Smooth muscle cell (in vitro differentiated cells): ENCODE measurements around the gene EHBP1. TPM values are rescaled to one million over a fixed set of nuclear protein-coding genes. Genes with fewer than 3 reads are reported as not detected.

Source experiments
- DNase-seq: peaks from one replicate; lab custom pipeline; 2025; ENCODE audit not compliant: unreplicated experiment; lab: John Stamatoyannopoulos, UW
- H2AFZ ChIP-seq: fragments of 200-600 bp; sonication (generic); 2 replicates; pipeline ENCODE4 v1.6.0; 2016; ENCODE audit warnings: antibody characterized with exemption, low read depth, mild to moderate bottlenecking
- H3F3A ChIP-seq: fragments of 200-600 bp; sonication (generic); 2 replicates; pipeline ENCODE4 v1.6.0; 2017; ENCODE audit warnings: antibody characterized with exemption, low read depth
- H3K27ac ChIP-seq: fragments of 200-600 bp; sonication (generic); 2 replicates; pipeline ENCODE4 v1.5.1; 2016; ENCODE audit warnings: low read depth, mild to moderate bottlenecking
- H3K27me3 ChIP-seq: fragments of 200-600 bp; sonication (generic); 2 replicates; pipeline ENCODE4 v1.6.1; 2016; ENCODE audit warnings: low read depth, mild to moderate bottlenecking
- H3K36me3 ChIP-seq: fragments of 200-600 bp; sonication (generic); 2 replicates; pipeline ENCODE4 v1.5.1; 2016; ENCODE audit warnings: low read depth
- H3K4me1 ChIP-seq: fragments of 200-600 bp; sonication (generic); 2 replicates; pipeline ENCODE4 v1.5.1; 2016; ENCODE audit warnings: low read depth
- H3K4me2 ChIP-seq: fragments of 200-600 bp; sonication (generic); 2 replicates; pipeline ENCODE4 v1.6.0; 2016; ENCODE audit warnings: mild to moderate bottlenecking
- H3K4me3 ChIP-seq: fragments of 200-600 bp; sonication (generic); 2 replicates; pipeline ENCODE4 v1.5.1; 2016; ENCODE audit warnings: mild to moderate bottlenecking
- H3K79me2 ChIP-seq: fragments of 200-600 bp; sonication (generic); 2 replicates; pipeline ENCODE4 v1.6.0; 2016; ENCODE audit warnings: low read depth, mild to moderate bottlenecking
- H3K9ac ChIP-seq: fragments of 200-600 bp; sonication (generic); 2 replicates; pipeline ENCODE4 v1.6.0; 2016; ENCODE audit warnings: low read depth
- H3K9me3 ChIP-seq: fragments of 200-600 bp; sonication (generic); replicated peaks from 2 replicates; pipeline ENCODE4 v1.5.1; 2016; ENCODE audit warnings: low read depth
- H4K20me1 ChIP-seq: fragments of 200-600 bp; sonication (generic); 2 replicates; pipeline ENCODE4 v1.6.0; 2016; ENCODE audit warnings: low read depth
- WGBS: methylation state at CpG from one replicate; pipeline ENCODE4 v1.1.7; 2016; ENCODE audit warnings: low lambda C conversion rate; 5-methylcytosine and 5-hydroxymethylcytosine counted together
- polyA plus RNA-seq: library from polyadenylated mRNA; unstranded; fragments of >200 nt; fragmentation: Nextera tagmentation; extraction: Ambion mirVana; gene quantifications from 2 replicates; pipeline ENCODE4 v1.2.1, GENCODE V29; 2016
- total RNA-seq: library from RNA; depleted of rRNA; stranded (reverse); fragments of >200 nt; gene quantifications from 2 replicates; pipeline ENCODE4 v1.2.3, GENCODE V29; 2014
- TF ChIP-seq, protein P1 (sequence below): fragments of 200-600 bp; sonication (generic); IDR thresholded peaks from 2 replicates; pipeline ENCODE4 v1.5.1; 2017; ENCODE audit warnings: borderline replicate concordance, mild to moderate bottlenecking, antibody characterized with exemption; ENCODE audit not compliant: insufficient read depth, poor library complexity, severe bottlenecking

EHBP1 gene
- total and polyA plus RNA-seq, 2 experiments from 2014 or later: 9.3 to 45.9 TPM

DNA sequence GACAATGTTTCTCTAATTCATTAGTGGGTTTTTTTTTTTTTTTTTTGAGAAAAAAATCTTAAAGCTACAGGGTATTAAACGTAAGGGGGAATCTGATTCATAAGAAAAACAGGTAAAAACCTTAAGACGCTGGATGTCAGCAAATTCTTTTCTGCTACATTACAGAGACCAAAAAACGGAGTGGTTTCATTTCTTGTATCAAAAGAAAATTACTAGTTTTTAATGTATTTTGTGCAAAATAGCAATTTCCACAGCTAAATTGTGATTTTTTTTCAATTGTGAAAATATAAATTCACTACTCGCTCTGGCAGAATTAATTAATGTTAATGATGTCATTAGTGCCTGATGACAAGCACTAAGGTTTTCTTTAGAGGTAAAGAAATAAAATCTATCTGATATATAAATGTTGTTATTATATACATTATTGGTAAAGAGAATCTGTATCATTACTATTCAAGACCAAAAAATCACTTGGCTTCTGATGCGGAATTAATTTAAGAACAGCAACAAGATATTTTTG is 355.0 kb downstream of the EHBP1 start:
- H3K4me3 ChIP-seq: no peak overlapping the region
- DNase-seq: no peak
- no peaks in the 10 kb centered on the region for H3K9me3 ChIP-seq
- H3K4me2 ChIP-seq: no peak overlapping the region
- no peaks in the 10 kb centered on the region for H3K36me3 ChIP-seq
- no peak overlapping the region for H3K9ac ChIP-seq
- peaks cover 9% of the 10 kb centered on the region for H4K20me1 ChIP-seq
- H3K27ac ChIP-seq: no peak overlapping the region
- peaks cover 100% of the 10 kb centered on the region for H3K27me3 ChIP-seq
- TF ChIP-seq, protein P1, sequence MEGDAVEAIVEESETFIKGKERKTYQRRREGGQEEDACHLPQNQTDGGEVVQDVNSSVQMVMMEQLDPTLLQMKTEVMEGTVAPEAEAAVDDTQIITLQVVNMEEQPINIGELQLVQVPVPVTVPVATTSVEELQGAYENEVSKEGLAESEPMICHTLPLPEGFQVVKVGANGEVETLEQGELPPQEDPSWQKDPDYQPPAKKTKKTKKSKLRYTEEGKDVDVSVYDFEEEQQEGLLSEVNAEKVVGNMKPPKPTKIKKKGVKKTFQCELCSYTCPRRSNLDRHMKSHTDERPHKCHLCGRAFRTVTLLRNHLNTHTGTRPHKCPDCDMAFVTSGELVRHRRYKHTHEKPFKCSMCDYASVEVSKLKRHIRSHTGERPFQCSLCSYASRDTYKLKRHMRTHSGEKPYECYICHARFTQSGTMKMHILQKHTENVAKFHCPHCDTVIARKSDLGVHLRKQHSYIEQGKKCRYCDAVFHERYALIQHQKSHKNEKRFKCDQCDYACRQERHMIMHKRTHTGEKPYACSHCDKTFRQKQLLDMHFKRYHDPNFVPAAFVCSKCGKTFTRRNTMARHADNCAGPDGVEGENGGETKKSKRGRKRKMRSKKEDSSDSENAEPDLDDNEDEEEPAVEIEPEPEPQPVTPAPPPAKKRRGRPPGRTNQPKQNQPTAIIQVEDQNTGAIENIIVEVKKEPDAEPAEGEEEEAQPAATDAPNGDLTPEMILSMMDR: no peak
- no peaks in the 10 kb centered on the region for H3F3A ChIP-seq
- H3K79me2 ChIP-seq: no peaks in the 10 kb centered on the region
- H2AFZ ChIP-seq: no peak overlapping the region
- H3K4me1 ChIP-seq: peaks cover 47% of the 10 kb centered on the region
- WGBS: 28% methylated on average over 5 of the region's 5 CpGs

DNA sequence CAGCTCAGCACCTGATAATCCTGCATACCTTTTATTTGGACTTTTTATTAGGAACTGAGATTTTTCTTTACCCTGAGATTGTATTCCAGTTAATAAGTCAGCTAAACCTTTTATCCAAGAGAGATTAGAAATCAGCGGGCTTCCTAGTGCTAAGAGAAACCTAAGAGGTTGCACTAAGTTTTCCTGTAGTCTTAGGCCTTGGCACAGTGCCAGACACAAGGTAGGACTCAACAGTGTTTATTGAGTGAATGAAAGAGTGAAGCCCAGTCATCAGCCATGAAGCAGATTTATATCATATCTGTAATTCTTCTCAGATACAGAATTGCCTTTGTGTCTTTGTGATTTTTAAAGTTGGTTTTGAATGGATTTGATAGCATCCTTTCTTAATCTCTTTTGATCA is 358.7 kb downstream of the EHBP1 start:
- H3F3A ChIP-seq: no peaks in the 10 kb centered on the region
- H3K4me2 ChIP-seq: no peak overlapping the region
- no peak overlapping the region for H3K27ac ChIP-seq
- no peaks in the 10 kb centered on the region for H3K79me2 ChIP-seq
- H3K4me1 ChIP-seq: peaks cover 31% of the 10 kb centered on the region
- no peaks in the 10 kb centered on the region for H4K20me1 ChIP-seq
- no peak overlapping the region for H3K9ac ChIP-seq
- H3K36me3 ChIP-seq: no peaks in the 10 kb centered on the region
- DNase-seq: no peak
- TF ChIP-seq, protein P1: no peak
- WGBS: 85% methylated on average over 1 of the region's 1 CpG
- H3K9me3 ChIP-seq: no peaks in the 10 kb centered on the region
- H2AFZ ChIP-seq: no peak overlapping the region
- peaks cover 98% of the 10 kb centered on the region for H3K27me3 ChIP-seq
- H3K4me3 ChIP-seq: no peak overlapping the region

GRCh38 chr2:63064661-63065060 is 359.1 kb downstream of the EHBP1 start:
- no peaks in the 10 kb centered on the region for H3K9me3 ChIP-seq
- no peak overlapping the region for H2AFZ ChIP-seq
- no peak overlapping the region for H3K4me2 ChIP-seq
- no peak for DNase-seq
- H3K27ac ChIP-seq: no peak overlapping the region
- no peak overlapping the region for H3K4me3 ChIP-seq
- no peaks in the 10 kb centered on the region for H3K36me3 ChIP-seq
- 79% methylated on average over 4 of the region's 4 CpGs for whole genome bisulfite sequencing
- TF ChIP-seq, protein P1: no peak
- H3K27me3 ChIP-seq: peaks cover 98% of the 10 kb centered on the region
- peaks cover 28% of the 10 kb centered on the region for H3K4me1 ChIP-seq
- no peaks in the 10 kb centered on the region for H4K20me1 ChIP-seq
- no peaks in the 10 kb centered on the region for H3F3A ChIP-seq
- H3K9ac ChIP-seq: no peak overlapping the region
- H3K79me2 ChIP-seq: no peaks in the 10 kb centered on the region

DNA sequence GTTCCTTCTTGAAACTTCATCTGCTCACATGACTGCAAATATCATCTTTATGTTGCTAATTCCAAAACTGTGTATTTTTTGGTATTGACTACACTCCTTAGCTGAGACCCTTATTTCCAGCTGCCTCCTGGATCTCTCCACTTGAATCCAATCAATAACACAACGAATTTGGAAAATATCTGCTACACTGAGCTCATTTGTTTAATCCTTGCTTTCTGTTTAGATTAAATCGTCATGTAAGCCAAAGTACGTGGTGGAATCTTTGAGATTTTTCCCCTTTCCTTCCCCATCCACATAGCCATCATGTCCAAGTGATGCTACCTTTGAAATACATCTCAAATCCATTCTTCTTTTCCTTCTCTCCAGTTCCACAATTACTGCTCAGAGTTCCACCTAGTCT is 360.8 kb downstream of the EHBP1 start:
- Histone ChIP-seq H3K9ac (no peak overlapping the region), H3K4me3 (no peak overlapping the region), H3K79me2 (no peaks in the 10 kb centered on the region), H3K27me3 (peaks cover 93% of the 10 kb centered on the region), H3F3A (no peaks in the 10 kb centered on the region), H4K20me1 (no peaks in the 10 kb centered on the region), H3K27ac (no peak overlapping the region), H3K9me3 (no peaks in the 10 kb centered on the region), H3K36me3 (no peaks in the 10 kb centered on the region), H2AFZ (no peak overlapping the region), H3K4me2 (no peak overlapping the region), H3K4me1 (peaks cover 18% of the 10 kb centered on the region)
- TF ChIP-seq, protein P1: no peak
- no peak for DNase-seq
- WGBS: 73% methylated on average over 3 of the region's 3 CpGs
